IPS-NIHi11 (cell line): ENCODE results near the gene COIL.

Experiments used
- DNase-seq: peaks from one replicate; pipeline ENCODE4 v3.0.0; 2012; ENCODE audit warnings: mixed read lengths, low spot score

The COIL gene

DNA sequence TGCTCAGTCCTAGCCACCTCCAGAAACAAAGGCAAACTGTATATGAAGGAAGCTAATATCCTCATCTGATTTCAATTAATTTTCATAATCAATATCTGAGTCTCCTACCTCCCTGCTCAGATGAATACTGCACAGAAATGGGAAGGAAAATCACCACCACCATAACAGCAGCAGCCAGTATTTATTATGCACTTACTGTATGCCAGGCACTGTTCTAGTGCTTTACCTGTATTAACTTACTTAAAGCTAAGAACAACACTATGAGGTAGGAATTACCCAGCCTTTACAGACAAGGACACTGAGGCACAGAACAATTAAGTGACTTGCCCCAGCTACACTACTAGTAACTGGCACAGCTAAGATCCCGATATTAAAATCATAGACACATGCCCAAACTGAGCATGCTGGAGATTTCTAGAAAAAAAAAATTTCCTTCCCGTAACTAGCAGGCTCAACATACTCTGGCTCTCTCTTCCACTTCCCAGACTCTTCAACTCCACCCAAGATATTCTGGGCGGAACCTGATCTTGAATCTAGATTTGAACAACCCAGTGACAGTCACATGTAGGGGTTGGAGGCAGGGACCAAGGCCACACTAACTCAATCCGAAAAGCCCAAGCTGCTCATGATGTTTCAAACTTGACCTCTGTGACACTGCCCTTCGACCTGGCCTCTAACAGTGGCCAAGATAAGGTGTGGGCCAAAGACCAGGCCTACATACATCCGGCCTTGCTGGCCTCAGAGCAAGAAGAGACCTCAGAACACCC, 50.9 kb downstream of the COIL start:
- DNase-seq = no peak

DNA sequence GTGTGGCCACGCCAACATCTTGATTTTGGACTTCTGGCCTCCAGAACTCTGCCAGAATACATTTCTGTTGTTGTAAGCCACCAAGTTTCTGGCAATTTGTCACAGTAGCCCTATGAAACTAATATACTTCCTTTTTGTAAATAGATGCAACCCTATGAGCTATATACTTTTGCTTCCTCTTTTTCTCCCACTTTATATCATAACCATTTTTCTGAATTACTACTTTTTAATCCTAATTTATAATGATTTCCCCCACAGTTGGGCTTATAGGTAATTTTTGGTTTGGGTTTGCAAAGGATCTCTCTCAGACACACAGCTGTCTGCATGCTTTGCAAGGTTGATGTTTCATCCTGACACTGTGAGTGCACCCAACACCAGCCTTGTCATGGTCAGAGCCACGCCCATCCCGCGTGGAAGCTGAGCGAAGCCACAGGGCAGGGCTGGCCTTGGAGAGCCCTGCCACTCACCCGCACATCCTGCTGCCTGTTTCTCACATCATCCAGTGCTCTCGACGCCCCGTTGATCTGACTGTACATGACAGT, 52.8 kb downstream of the COIL start:
- DNase-seq = no peak

DNA sequence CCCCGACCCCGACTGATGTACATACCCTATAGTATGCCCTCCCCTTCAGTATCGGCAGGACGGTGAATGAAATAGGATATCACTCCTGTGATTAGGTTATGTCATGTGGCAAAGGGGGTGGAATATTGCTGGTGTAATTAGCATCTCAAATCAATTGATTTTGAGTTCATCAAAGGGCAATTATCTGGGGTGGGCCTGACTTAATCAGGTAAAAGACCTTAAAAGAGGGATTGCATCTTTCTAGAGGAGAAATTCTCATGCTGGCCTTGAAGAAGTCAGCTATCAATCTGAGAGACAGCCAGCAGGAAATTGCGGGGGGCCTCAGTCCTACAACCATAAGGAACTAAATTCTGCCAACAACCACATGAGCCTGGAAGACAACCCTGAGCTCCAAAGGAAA, 57.3 kb downstream of the COIL start:
- no peak for DNase-seq

DNA sequence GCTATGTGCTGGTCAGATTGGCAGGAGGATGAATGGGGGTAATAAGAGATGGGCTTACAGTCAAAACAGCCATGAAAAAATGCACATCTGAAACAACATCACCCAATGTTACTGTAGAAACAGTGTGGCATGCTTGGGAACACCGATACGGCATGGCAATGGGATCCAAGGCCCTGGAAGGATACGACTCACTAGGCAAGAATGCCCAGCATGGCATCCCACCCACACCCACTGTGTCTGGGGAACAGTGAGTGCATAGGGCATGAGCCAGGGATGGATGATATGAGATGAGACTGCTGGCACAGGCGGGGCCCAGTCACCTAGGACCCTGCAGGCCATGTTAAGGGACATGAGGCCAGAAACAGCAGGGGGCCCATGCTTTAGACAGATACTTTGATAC, 58.5 kb downstream of the COIL start:
- no peak for DNase-seq

DNA sequence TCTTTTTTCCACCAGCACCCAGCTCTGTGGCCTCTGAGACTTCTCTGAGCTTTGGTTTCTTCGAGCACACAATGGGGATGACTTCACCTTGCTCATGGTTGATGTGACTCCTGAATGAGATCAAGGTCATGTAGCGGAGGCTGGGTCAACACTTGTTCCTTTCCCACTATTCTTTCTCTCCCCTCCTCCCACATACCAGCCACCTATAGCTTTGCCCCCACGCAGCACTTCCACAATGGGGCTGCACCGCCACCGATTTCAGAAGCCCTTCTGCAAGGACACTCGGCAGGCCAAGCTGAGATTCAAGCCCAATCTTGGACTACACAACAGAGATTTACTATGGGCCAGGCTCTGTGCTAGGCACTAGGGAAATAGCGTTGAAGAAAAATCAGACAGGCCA, 61.4 kb downstream of the COIL start:
- no peak for DNase-seq

DNA sequence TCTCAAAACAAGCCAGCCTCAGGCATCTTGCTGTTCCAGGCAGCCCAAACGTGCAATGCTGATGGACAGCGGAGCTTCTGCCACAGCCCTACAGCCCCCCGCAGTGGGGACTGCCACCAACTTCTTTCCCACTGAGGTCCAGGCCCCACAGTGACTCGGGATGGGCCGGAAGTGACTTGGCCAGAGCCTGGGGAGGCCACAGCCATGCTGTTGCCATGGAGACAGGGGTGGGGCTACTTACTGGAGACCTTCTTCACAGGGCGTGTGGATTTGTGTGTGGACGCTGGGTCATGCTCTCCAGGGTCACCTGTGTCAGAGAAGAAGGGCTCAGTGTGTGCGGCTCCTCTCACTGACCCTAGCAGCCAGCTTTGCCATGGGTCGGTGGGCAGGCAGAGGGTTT, 62.0 kb downstream of the COIL start:
- DNase-seq = no peak

DNA sequence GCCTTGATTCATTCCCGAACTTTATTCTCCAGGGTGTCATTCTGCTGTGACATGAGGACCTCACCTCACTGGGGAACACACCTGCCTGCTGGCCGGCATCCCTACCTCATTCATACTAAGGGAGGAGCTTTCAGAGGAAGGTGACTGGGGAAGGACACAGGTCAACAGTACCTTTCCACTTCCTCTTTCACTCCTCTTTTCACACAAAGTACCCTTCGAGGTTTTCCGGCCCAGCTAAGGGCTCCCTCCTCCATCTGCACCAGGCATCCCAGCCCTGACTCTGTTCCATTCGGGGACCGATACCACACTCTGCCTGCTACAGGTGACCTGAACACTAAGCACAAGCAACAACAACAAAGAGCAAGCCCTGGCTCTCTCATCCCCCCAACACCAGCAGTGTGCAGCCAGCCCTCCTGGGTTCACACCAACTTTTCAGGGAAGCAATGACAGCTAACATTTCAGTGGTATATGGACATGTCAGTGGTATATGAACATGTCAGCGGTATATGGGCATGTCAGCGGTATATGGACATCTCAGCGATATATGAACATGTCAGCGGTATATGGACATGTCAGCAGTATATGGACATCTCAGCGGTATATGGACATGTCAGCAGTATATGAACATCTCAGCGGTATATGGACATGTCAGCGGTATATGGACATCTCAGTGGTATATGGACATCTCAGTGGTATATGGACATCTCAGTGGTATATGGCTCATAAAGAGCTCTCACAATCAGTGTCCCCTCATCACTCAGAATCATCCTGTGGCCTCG, 63.0 kb downstream of the COIL start:
- DNase-seq = no peak

DNA sequence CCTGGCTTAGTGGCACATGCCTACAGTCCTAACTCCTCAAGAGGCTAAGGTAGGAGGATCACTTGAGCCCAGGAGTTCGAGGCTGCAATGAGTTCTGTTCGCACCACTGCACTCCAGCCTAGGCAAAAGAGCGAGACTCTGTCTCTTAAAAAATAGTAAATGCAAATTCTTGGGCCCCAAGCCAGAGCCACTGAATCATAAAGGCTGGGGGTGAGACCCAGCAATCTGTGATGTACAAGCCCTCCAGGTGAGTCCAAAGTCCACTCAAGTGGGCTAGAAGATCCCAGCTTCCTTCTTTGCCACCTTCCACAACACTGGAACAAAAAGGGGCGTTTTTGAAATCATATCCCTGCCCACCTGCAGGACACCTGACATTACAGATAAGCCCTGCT, 63.9 kb downstream of the COIL start:
- no peak for DNase-seq

DNA sequence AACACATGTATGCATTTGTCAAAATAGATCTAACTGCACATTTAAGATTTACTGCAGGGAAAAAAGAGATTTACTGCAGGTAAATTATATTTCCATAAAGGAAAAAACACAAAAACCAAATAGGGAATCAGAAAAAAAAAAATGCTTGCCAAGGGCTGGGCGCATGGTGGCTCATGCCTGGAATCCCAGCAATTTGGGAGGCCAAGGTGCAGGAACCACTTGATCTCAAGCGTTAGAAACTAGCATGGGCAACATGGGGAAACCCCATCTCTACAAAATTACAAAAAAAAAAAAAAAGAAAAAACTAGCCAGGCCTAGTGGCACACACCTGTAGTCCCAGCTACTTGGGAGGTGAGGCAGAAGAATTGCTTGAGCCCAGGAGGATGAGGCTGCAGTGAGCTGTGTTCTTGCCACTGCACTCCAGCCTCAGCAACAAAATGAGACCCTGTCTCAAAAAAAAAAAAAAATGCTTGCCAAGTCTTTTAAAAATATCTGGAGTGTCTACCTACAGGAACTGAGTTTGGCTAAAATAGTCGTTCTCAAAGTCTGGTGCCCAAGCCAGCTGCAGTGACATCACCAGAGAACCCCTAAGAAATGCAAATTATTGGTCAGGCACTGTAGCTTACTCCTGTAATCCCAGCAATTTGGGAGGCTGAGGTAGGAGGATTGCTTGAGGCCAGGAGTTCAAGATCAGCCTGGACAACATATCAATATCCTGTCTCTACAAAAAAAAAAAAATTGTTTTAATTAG, 64.5 kb downstream of the COIL start:
- no peak for DNase-seq

DNA sequence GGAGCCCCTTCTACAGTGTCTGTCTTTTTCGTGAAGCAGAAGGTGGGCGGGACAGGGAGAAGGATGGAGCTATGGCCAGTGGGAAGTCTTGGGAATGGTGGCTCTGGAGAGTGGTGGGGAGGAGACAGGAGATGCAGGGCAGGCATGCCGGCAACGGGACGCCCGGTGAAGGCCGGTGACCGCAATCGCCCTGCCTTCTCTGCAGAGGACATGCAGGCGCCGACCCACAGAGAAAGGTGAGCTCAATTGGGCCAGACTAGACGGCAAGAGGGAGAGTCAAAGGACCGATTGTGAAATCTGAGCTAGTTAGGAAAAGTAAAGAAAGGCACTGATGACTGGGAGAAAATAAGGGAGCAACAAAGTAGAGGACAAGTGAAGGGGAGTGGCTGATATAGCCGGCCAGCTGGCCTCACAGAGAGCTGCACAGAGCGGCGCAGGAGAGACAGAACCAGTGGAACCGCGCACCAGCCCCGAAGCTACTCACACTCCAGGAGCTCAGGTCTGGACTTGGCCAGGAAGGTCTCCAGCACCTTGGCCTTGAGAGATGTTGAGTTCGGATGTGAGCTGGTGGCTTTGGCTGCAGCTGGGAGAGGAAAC, 65.9 kb downstream of the COIL start:
- no peak for DNase-seq

DNA sequence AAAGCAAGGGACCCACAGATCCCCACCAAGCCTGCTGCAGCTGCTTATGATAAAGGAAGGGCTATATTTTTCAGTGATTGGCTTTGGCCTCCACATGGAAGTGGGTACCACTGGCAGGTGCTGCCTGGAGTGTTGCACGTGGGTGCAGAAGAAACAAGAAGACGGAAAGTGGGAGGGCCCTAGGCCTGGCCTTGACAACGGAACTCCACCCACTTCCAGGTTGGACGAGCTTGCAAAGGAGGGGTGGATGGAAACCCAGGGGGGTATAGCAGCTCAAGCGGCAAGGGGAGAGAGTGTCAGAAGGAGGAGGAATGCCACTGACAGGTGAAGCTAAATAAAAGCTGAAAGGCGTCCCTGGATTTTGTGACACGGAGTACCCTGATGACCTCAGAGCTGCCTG, 67.3 kb downstream of the COIL start:
- peak; percentile 33 for DNase-seq

DNA sequence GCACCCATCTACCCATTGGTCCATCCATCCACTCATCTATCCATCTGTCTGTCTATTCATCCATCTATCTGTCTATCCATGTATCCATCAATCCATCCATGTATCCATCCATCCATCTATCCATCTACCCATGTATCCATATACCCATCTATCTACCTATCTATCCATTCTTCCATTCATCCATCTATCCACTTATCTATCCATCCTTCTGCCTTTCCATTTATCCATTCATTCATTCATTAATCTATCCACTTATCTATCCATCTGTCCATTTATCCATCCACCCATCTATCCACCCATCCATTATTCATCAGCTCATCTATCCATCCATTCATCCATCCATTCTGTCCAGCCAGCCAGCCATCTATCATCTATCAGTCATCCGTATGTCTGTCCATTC, 68.5 kb downstream of the COIL start:
- DNase-seq = no peak

DNA sequence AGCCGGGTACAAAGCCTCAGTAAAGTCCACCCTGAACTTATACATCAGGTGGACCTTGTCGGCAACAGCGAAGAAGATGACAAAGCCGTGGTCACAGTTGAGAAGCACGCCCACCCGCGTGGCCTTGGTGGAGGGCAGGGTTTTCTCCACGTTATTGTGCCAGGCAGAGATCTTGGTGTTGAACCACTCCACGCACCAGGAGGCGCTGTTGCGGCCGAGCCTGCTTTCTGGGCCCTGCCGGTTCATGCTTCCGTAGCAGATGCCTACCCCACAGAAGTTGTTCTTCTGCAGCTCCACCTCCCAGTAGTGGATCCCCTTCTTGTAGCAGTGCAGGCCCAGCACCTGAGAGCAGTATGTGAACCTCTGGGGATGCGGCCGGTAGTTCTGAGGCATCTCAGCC, 69.1 kb downstream of the COIL start:
- DNase-seq = peak; percentile 81

DNA sequence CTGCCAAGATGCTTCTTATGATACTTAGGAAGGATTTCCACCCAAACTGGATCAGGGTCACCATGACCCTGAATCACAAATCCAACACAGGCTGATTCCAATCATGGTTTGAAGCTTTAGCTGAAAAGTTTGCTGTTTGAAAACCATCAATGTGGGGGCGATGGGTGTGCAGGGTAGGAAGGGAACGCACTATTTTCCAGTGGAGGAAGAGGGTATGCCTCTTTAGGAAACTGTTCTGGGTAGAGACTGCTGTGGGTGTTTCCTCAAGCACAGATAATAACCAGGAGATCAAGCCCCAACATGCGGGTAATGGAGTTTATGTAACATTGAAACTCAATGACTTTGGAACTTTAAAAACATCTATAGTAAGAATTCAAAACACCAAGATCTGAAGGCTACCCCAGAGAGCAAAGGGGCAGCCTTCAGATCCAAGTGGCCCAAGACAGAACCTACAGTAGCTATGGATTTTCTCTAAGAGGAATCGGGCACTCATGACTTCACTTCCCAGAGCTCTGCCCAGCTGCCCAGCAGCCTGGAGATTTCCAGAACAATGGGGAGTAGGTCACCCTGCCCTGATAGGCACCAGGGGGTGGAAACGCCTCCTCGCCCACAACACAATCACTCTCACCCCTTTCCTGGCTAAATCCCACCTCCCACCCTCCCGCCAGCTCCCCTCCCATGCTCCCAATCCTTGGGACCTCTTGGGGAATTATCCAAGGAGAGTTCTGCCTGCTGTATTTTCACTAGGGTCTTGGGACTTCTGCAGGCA, 69.8 kb downstream of the COIL start:
- no peak for DNase-seq

DNA sequence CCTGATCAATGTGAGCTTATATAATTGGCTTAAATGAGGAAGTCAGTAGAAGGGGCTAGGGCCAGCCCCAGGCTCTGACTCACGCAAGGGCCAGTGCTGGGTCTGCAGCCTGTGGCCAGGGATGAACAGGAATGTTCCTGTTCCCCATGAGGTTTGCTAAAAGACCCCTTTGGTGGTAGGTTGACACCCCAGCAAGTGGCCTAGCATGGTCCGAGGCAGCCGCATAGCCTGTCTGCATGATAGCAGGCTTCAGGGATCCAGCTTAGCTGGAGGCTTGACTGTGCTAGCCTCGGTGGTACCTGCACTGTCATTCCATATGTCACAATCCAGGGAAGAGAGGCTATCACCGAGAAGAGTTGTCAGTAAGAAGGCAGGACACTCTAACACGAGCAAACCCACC, 70.5 kb downstream of the COIL start:
- DNase-seq = no peak
